ENCODE measurements around the gene FBRS.
"Not testable (repeated sequence)": the region's sequence is repeated elsewhere in the genome, so short reads cannot be mapped to it uniquely, and the experiment has no call there.

Gene FBRS

DNA sequence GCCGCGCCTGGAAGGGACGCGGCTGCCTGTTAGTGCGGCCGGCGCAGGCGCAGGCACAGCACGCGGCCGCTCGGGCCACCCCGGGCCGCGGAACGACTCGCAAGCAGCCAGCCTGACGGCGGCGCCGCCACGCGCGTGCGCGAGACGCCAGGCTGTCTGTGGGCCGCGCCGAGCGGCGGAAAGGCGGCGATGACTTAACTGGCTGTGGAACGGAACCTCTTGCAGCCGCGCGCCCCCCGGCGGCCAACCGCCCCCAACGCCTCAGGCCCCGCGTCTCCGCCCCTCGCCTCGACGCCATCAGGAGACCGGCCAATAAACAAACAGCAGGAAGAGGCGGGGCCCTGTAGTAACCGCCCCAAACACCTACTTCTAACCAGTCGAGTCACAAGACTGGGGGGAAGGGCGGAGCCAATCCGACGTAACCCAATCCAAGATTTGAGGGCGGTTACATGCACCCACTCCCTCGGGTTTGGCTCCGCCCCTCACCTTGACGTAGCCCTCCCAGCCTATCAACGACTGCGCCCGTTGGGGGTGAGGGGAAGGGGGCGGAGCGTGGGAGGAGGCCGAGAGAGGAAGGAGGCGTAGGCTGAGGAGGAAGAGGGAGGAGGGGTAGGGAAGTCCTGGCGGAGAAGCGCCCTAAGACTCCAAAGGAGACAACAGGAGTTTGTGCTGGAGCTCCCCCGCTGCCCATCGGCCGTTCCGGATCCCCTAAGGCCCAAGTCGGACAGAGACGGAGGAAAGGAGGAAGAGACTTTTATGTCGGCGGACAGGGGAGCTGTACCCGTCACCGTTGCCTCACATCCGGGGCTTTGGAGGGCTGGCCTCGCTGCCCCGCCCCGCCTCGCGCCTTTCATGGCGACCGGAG lies at the start of gene FBRS:
TSS of gene FBRS (plus strand) at position 566 of the 865 bp plus-strand sequence. CDS start 1,088 bp downstream, outside the sequence.
- peak; percentile 100 for DNase-seq

GRCh38 chr16:30609002-30609925 lies 49.0 kb upstream of the FBRS start:
- peak; percentile 54 for DNase-seq

- DNase-seq = peak; percentile 92
Measured at GRCh38 chr16:30609926-30610839, 48.0 kb upstream of the FBRS start, which contains the start of gene ZNF689. Gene ZNF689, minus strand, starts transcription at chr16:30610389. Its CDS starts 348 bp downstream, at chr16:30610041.

DNA sequence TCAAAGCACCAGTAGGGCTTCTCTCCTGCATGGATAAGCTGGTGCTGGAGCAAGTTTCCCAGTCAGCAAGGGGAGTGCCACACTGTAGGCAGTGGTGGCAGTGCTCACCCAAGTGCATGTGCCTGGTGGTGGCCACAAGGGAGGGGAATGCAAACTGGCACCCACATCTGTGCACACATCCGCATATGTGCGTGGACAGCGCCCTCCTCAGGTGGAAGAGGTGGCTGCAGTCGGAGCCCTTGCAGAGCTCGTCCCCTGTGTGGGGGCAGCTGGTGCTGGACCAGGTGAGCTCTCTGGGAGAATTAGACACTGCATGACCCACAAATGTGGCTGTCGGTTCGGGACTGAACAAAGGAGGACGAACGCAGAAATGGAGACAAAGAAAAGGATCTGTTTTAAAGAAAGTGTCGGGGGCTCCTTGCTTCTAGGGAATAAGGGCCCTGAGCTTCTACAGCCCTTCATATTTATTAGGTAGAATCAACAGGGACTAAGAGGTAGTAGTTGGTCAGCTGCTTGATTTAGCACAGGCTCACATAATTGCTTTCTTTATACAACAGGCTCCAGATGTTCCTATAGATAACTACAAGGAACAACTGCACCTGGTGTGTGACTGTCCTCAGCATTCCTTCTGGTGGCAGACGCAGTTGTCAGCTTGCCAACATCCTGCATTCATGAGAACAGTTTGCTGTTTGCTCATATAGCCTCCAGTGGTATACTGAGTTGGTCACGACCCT lies 42.7 kb upstream of the FBRS start:
- peak; percentile 64 for DNase-seq

DNA sequence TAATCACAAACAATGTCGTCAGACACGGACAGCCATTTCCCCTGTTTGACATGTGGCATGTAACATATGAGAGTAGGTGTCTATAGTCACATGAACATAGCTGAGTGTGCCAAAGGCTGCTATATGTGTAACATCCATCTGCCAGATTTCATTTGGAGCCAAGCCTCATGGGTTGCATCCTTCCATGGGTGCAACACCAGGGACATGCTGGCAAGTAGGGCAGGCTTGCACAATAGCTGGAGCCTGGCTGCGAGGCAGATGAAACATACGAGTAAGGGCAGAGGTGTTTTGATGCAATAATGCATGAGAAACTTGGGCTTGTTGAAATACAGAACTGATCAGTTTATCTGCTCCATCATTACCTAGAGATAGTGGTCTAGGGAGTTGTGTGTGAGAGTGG lies 39.0 kb upstream of the FBRS start:
- DNase-seq = no peak

DNA sequence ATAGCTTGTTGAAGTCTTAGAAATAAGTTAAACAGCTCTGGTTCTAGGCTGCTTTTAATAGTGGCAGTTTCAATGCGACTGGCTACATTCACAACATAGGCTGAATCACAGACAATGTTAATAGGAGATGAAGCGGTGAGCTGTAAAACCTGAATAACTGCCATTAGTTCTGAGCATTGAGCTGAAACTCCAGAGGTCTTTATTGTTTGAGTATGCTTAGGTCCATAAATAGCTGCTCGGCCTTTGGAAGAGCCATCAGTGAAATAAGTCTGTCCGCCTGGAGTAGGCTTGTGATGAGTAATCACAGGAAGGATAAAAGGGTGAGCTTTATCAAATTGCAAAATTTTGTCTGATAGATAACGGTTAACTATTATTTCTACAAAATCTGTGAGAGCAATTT lies 38.6 kb upstream of the FBRS start:
- no peak for DNase-seq

DNA sequence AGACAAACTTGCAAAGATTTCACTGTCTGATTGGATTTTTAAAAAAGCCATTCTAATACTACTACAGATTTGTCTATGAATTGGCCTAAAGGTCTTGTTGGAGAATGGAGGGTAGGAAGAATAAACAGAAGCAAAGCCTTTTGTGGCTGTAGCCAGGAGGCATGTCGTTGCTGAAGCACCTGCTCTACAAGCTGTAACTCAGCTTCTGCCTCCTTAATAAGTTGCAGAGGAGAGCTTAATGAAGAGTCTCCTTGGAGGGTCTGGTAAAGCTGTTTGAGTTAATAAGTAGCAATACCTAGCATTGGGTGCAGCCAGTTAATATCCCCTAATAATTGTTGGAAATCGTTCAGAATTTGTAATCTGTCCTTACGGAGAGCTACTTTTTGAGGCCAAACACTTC lies 38.1 kb upstream of the FBRS start:
- no peak for DNase-seq

- no peak for DNase-seq
Measured at GRCh38 chr16:30621765-30622164, 36.5 kb upstream of the FBRS start.

GRCh38 chr16:30622455-30623032 lies 35.7 kb upstream of the FBRS start:
- DNase-seq = no peak

DNA sequence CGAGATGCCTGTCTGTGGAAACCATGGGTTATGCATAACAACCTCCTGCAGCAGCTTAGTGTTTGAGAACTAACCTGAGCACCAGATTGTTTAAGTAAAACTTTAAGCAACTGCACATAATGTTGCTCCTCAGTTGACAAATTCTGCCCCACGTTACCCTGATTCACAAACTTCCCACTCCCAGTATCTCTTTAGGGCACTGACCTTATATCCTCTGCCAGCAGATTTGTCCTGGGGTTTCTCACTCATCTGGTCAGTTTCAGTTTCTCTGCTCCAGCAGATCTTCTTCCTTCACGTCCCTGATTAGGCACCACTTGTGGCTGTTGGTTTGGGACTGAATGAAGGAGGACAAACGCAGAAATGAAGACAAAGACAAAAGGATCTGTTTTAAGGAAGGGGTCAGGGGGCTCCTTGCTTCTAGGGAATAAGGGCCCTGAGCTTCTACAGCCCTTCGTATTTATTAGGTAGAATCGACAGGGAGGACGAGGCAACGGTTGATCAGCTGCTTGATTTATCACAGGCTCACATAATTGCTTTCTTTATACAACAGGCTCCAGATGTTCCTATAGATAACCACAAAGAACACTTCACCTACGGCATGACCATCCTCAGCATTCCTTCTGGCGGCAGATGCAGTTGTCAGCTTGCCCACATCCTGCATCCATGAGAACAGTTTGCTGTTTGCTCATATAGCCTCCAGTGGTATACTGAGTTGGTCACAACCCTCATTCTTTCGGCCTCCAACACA lies 34.5 kb upstream of the FBRS start:
- DNase-seq = no peak

GRCh38 chr16:30626236-30626635 lies 32.0 kb upstream of the FBRS start:
- no peak for DNase-seq

GRCh38 chr16:30628628-30629540 lies 29.3 kb upstream of the FBRS start:
- DNase-seq = peak; percentile 91

GRCh38 chr16:30632454-30632853 lies 25.8 kb upstream of the FBRS start:
- DNase-seq = not testable (repeated sequence)

DNA sequence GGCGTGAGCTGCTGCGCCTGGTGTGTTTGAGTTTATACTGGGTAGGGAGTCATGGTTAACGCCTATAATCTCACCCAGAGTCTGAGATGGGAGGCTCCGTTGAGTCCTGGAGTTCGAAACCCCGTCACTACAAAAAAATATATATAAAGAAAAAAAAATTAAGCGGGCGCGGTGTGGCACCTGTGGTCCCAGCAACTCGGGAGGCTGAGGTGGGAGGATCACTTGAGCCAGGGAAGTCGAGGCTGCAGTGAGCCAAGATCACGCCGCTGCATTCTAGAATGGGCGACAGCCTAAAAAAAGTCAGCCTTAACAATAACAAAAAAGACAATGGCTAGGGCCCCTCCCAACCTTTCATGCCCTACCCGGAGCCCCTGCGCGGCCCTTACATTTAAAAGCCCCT lies 24.7 kb upstream of the FBRS start:
- DNase-seq = no peak

- no peak for DNase-seq
Measured at GRCh38 chr16:30636599-30636998, 21.6 kb upstream of the FBRS start.

GRCh38 chr16:30637139-30637538 lies 21.1 kb upstream of the FBRS start:
- DNase-seq = not testable (repeated sequence)

- peak; percentile 26 for DNase-seq
Measured at GRCh38 chr16:30637944-30638343, 20.3 kb upstream of the FBRS start.

GRCh38 chr16:30641378-30641982 lies 16.8 kb upstream of the FBRS start:
- no peak for DNase-seq

- no peak for DNase-seq
Measured at GRCh38 chr16:30644334-30644830, 13.8 kb upstream of the FBRS start.
